Adrenal gland (tissue), 5 donors: ENCODE measurements around the gene TNFRSF14.

Experiments used
- CTCF ChIP-seq, 6 experiments: fragments of 450-650 bp in 4 of 6; fragments of 200-600 bp in 2 of 6; sonication (generic) in 1 of 6; IDR thresholded peaks; 1 replicate in 5 of 6; 2 replicates in 1 of 6; pipeline versions ENCODE4 v1.5.1 to v1.8.0; 2016 to 2021; ENCODE audit warnings: antibody characterized with exemption in 6 of 6, mild to moderate bottlenecking in 2 of 6, moderate library complexity in 1 of 6
- POLR2A ChIP-seq, 2 donors: fragments of 450-650 bp; IDR thresholded peaks; one replicate each; pipeline ENCODE4 v1.6.1; 2017; ENCODE audit warnings: antibody characterized with exemption in 2 of 2, mild to moderate bottlenecking in 2 of 2, moderate library complexity in 1 of 2
- donor health status: DM: no; HTN: no; CAD: no.

GRCh38 chr1:2612591-2613365 lies 56.6 kb downstream of the TNFRSF14 start:
- TF ChIP-seq CTCF (IDR thresholded peaks at IDR 0.05): no peak
- no peak for TF ChIP-seq POLR2A (IDR thresholded peaks at IDR 0.05)
